Upper lobe of left lung (tissue), 6 donors: ENCODE measurements around the gene ENTR1. TPM values are rescaled to one million over a fixed set of nuclear protein-coding genes. Genes with fewer than 3 reads are reported as not detected.

ENCODE experiments used
- ATAC-seq, 2 donors: fragments of 200-7000 bp; cut with Tn5 transposase; one replicate each; pipeline ENCODE4 v1.9.1; 2022; ENCODE audit warnings: mild to moderate bottlenecking in 2 of 2, moderate library complexity in 2 of 2; ENCODE audit not compliant: low FRiP score in 2 of 2
- DNase-seq, 2 donors: peaks; one replicate each; pipeline ENCODE4 v3.0.0-alpha.2; 2019 to 2020
- H3K27ac ChIP-seq, 4 donors: fragments of 200-600 bp; sonication (generic); one replicate each; pipeline ENCODE4 v1.5.1; 2016 to 2019
- H3K27me3 ChIP-seq, 4 donors: fragments of 200-600 bp; sonication (generic); one replicate each; pipeline ENCODE4 v1.5.1; 2017 to 2019
- H3K36me3 ChIP-seq, 4 donors: fragments of 200-600 bp; sonication (generic); one replicate each; pipeline ENCODE4 v1.5.1; 2016 to 2019
- H3K4me1 ChIP-seq, 4 donors: fragments of 200-600 bp; sonication (generic); one replicate each; pipeline ENCODE4 v1.5.1; 2018 to 2019
- H3K4me3 ChIP-seq, 4 donors: fragments of 200-600 bp; sonication (generic); one replicate each; pipeline ENCODE4 v1.5.1; 2017 to 2019; ENCODE audit warnings: mild to moderate bottlenecking in 2 of 4, moderate library complexity in 1 of 4
- H3K9me3 ChIP-seq, 4 donors: fragments of 200-600 bp; sonication (generic); one replicate each; pipeline ENCODE4 v1.5.1; 2018 to 2019
- CTCF ChIP-seq, 6 experiments: fragments of 450-650 bp in 4 of 6; fragments of 200-600 bp in 2 of 6; sonication (generic) in 2 of 6; IDR thresholded peaks; one replicate each; pipeline ENCODE4 v1.5.1; 2016 to 2019; ENCODE audit warnings: antibody characterized with exemption in 6 of 6
- EP300 ChIP-seq, 4 donors: sonication (generic); formaldehyde crosslinking; IDR thresholded peaks; one replicate each; pipeline ENCODE4 v1.5.1; 2017; ENCODE audit warnings: antibody characterized with exemption in 4 of 4, control low read depth in 2 of 4
- POLR2A ChIP-seq, 4 donors: fragments of 450-650 bp; IDR thresholded peaks; one replicate each; pipeline ENCODE4 v1.5.1; 2016 to 2017; ENCODE audit warnings: antibody characterized with exemption in 4 of 4, mild to moderate bottlenecking in 2 of 4
- POLR2AphosphoS5 ChIP-seq, 2 donors: sonication (generic); formaldehyde crosslinking; IDR thresholded peaks; one replicate each; pipeline ENCODE4 v1.5.1; 2017; ENCODE audit warnings: antibody characterized with exemption in 2 of 2
- WGBS, 2 donors: methylation state at CpG; one replicate each; pipeline ENCODE4 v1.1.5; 2017 to 2018; 5-methylcytosine and 5-hydroxymethylcytosine counted together
- total RNA-seq, 6 donors: library from RNA; depleted of rRNA in 4 of 6; stranded (reverse); fragments of >200 nt in 4 of 6; gene quantifications; one replicate each; pipeline versions ENCODE4 v1.1.0 to v1.2.1, GENCODE V29; 2016 to 2021
- donor health status: DM: no; HTN: no; CAD: no; lungs with moderate emphysema.
- donor health status: DM: no; HTN: yes; CAD: no; lungs with severe emphysema.

Gene ENTR1
- total RNA-seq, 6 donors from 2014 or later: 29.6 to 128 (median 40.0) TPM

GRCh38 chr9:136434580-136435169 is 24.3 kb upstream of the ENTR1 start:
- no peaks in the 10 kb centered on the region for H3K27me3 ChIP-seq
- peaks cover 20 to 34% (median 22%) of the 10 kb centered on the region in 4 donors for H3K4me1 ChIP-seq
- WGBS, 2 donors: 93 to 95% methylated on average over 14 of the region's 17 CpGs
- H3K27ac ChIP-seq: no peak overlapping the region
- TF ChIP-seq CTCF (IDR thresholded peaks at IDR 0.05): no peak
- TF ChIP-seq POLR2A (IDR thresholded peaks at IDR 0.05): no peak
- TF ChIP-seq EP300 (IDR thresholded peaks at IDR 0.05): no peak
- TF ChIP-seq POLR2AphosphoS5 (IDR thresholded peaks at IDR 0.05): no peak
- H3K36me3 ChIP-seq: peaks cover 0 to 39% (median 21%) of the 10 kb centered on the region in 4 donors
- no peak for ATAC-seq
- DNase-seq: no peak
- H3K4me3 ChIP-seq: no peak overlapping the region
- no peaks in the 10 kb centered on the region for H3K9me3 ChIP-seq

- H3K27me3 ChIP-seq: no peaks in the 10 kb centered on the region
- no peak overlapping the region for H3K27ac ChIP-seq
- no peaks in the 10 kb centered on the region for H3K9me3 ChIP-seq
- TF ChIP-seq EP300 (IDR thresholded peaks at IDR 0.05): no peak
- TF ChIP-seq POLR2AphosphoS5 (IDR thresholded peaks at IDR 0.05): no peak
- WGBS, 2 donors: 95 to 96% methylated on average over 8 to 37 of the region's 37 CpGs
- peaks cover 0 to 44% (median 28%) of the 10 kb centered on the region in 4 donors for H3K36me3 ChIP-seq
- ATAC-seq: no peak
- peaks cover 20 to 33% (median 22%) of the 10 kb centered on the region in 4 donors for H3K4me1 ChIP-seq
- H3K4me3 ChIP-seq: no peak overlapping the region
- peak in 1 of 2 donors; percentile 71 for DNase-seq
These were observed 23.6 kb upstream of the ENTR1 start for GRCh38 chr9:136433849-136434579.

- peaks cover 0 to 51% (median 32%) of the 10 kb centered on the region in 4 donors for H3K36me3 ChIP-seq
- 94 to 95% methylated on average over 20 to 36 of the region's 36 CpGs for WGBS, 2 donors
- no peak for ATAC-seq
These were observed 22.8 kb upstream of the ENTR1 start for GRCh38 chr9:136433043-136433715.

GRCh38 chr9:136432591-136432990 is 22.2 kb upstream of the ENTR1 start:
- DNase-seq: peak in 1 of 2 donors; percentile 56
- H3K27me3 ChIP-seq: no peaks in the 10 kb centered on the region
- WGBS, 2 donors: 97 to 100% methylated on average over 3 to 20 of the region's 26 CpGs
- no peak for TF ChIP-seq POLR2A (IDR thresholded peaks at IDR 0.05)
- TF ChIP-seq EP300 (IDR thresholded peaks at IDR 0.05): no peak
- no peak for TF ChIP-seq POLR2AphosphoS5 (IDR thresholded peaks at IDR 0.05)
- TF ChIP-seq CTCF (IDR thresholded peaks at IDR 0.05): no peak
- ATAC-seq: no peak
- peaks cover 8 to 18% (median 10%) of the 10 kb centered on the region in 4 donors for H3K4me1 ChIP-seq
- H3K9me3 ChIP-seq: no peaks in the 10 kb centered on the region
- no peak overlapping the region for H3K27ac ChIP-seq
- peaks cover 0 to 51% (median 32%) of the 10 kb centered on the region in 4 donors for H3K36me3 ChIP-seq
- H3K4me3 ChIP-seq: no peak overlapping the region

More at GRCh38 chr9:136433043-136433715, 22.8 kb upstream of the ENTR1 start:
- Histone ChIP-seq H3K9me3 (no peaks in the 10 kb centered on the region), H3K27ac (no peak overlapping the region), H3K4me3 (no peak overlapping the region), H3K27me3 (no peaks in the 10 kb centered on the region), H3K4me1 (peaks cover 14 to 24% (median 16%) of the 10 kb centered on the region in 4 donors)
- TF ChIP-seq POLR2AphosphoS5 (IDR thresholded peaks at IDR 0.05): no peak
- TF ChIP-seq POLR2A (IDR thresholded peaks at IDR 0.05): no peak
- no peak for TF ChIP-seq CTCF (IDR thresholded peaks at IDR 0.05)
- no peak for TF ChIP-seq EP300 (IDR thresholded peaks at IDR 0.05)
- DNase-seq: peak in 1 of 2 donors; percentile 66

GRCh38 chr9:136431782-136432350 is 21.5 kb upstream of the ENTR1 start:
- H3K27me3 ChIP-seq: no peaks in the 10 kb centered on the region
- no peaks in the 10 kb centered on the region for H3K9me3 ChIP-seq
- no peak overlapping the region for H3K4me3 ChIP-seq
- WGBS, 2 donors: 94 to 95% methylated on average over 15 to 32 of the region's 36 CpGs
- no peak for TF ChIP-seq POLR2A (IDR thresholded peaks at IDR 0.05)
- no peak for TF ChIP-seq CTCF (IDR thresholded peaks at IDR 0.05)
- TF ChIP-seq EP300 (IDR thresholded peaks at IDR 0.05): no peak
- no peak for TF ChIP-seq POLR2AphosphoS5 (IDR thresholded peaks at IDR 0.05)
- peaks cover under 1 to 11% (median 4%) of the 10 kb centered on the region in 4 donors for H3K4me1 ChIP-seq
- no peak for DNase-seq
- H3K36me3 ChIP-seq: peaks cover 0 to 51% (median 32%) of the 10 kb centered on the region in 4 donors
- no peak overlapping the region for H3K27ac ChIP-seq
- no peak for ATAC-seq
